Measurements from ENCODE around the gene SFXN2. TPM values are rescaled to one million over a fixed set of nuclear protein-coding genes. Genes with fewer than 3 reads are reported as not detected.

Gene SFXN2
- total RNA-seq, 6 experiments from 2014 or later = 7.1 to 29.7 (median 16.5) TPM

- ATAC-seq (no peak), DNase-seq (no peak)
- peaks cover 0 to 20% (median 0%) of the 10 kb centered on the region in 4 donors for H3K4me1 ChIP-seq
- no peak overlapping the region for H3K4me3 ChIP-seq
- TF ChIP-seq CTCF (IDR thresholded peaks at IDR 0.05) = no peak
- no peak for TF ChIP-seq POLR2A (IDR thresholded peaks at IDR 0.05)
- WGBS (ENCODE audit: insufficient coverage, low coverage, low lambda C conversion rate, missing lambda C conversion rate) = 95% methylated on average over 2 of the region's 4 CpGs
- H3K36me3 ChIP-seq = no peaks in the 10 kb centered on the region
- no peaks in the 10 kb centered on the region for H3K9me3 ChIP-seq
- H3K27ac ChIP-seq = no peak overlapping the region
- no peaks in the 10 kb centered on the region for H3K27me3 ChIP-seq
- intact Hi-C loops (cut with DNase I) = no loop called here
Measured at GRCh38 chr10:102679596-102679995, 34.8 kb upstream of the SFXN2 start.

- Histone ChIP-seq H3K9me3 (no peaks in the 10 kb centered on the region), H3K4me1 (peaks cover 0 to 5% (median 0%) of the 10 kb centered on the region in 4 donors), H3K27ac (no peak overlapping the region), H3K27me3 (no peaks in the 10 kb centered on the region), H3K36me3 (no peaks in the 10 kb centered on the region), H3K4me3 (no peak overlapping the region)
- no peak for ATAC-seq
- intact Hi-C loops (cut with DNase I) = no loop called here
- no peak for TF ChIP-seq POLR2A (IDR thresholded peaks at IDR 0.05)
- no peak for TF ChIP-seq CTCF (IDR thresholded peaks at IDR 0.05)
- DNase-seq = no peak
- 83% methylated on average over 3 of the region's 5 CpGs for WGBS (ENCODE audit: insufficient coverage, low coverage, low lambda C conversion rate, missing lambda C conversion rate)
Measured at GRCh38 chr10:102681696-102682095, 32.7 kb upstream of the SFXN2 start.

- 100% methylated on average over 4 of the region's 7 CpGs for whole genome bisulfite sequencing (ENCODE audit: insufficient coverage, low coverage, low lambda C conversion rate, missing lambda C conversion rate)
- intact Hi-C loops (cut with DNase I) = no loop called here
- H3K9me3 ChIP-seq = no peaks in the 10 kb centered on the region
- no peaks in the 10 kb centered on the region for H3K4me1 ChIP-seq
- TF ChIP-seq POLR2A (IDR thresholded peaks at IDR 0.05) (no peak), CTCF (IDR thresholded peaks at IDR 0.05) (no peak)
- no peak overlapping the region for H3K4me3 ChIP-seq
- no peak for ATAC-seq
- no peak for DNase-seq
- no peaks in the 10 kb centered on the region for H3K27me3 ChIP-seq
- H3K36me3 ChIP-seq = no peaks in the 10 kb centered on the region
- H3K27ac ChIP-seq = no peak overlapping the region
Measured at GRCh38 chr10:102682416-102682815, 32.0 kb upstream of the SFXN2 start.

GRCh38 chr10:102682981-102683380, 31.5 kb upstream of the SFXN2 start:
- no peak for ATAC-seq
- Histone ChIP-seq H3K27me3 (no peaks in the 10 kb centered on the region), H3K4me1 (no peaks in the 10 kb centered on the region), H3K9me3 (no peaks in the 10 kb centered on the region), H3K4me3 (no peak overlapping the region), H3K36me3 (no peaks in the 10 kb centered on the region), H3K27ac (no peak overlapping the region)
- TF ChIP-seq POLR2A (IDR thresholded peaks at IDR 0.05) (no peak), CTCF (IDR thresholded peaks at IDR 0.05) (no peak)
- no peak for DNase-seq
- intact Hi-C loops (cut with DNase I) = no loop called here
- WGBS (ENCODE audit: insufficient coverage, low coverage, low lambda C conversion rate, missing lambda C conversion rate) = 78% methylated on average over 4 of the region's 4 CpGs

GRCh38 chr10:102683736-102684135, 30.7 kb upstream of the SFXN2 start:
- H3K36me3 ChIP-seq = no peaks in the 10 kb centered on the region
- no peak for ATAC-seq
- intact Hi-C loops (cut with DNase I) = no loop called here
- TF ChIP-seq POLR2A (IDR thresholded peaks at IDR 0.05) (no peak), CTCF (IDR thresholded peaks at IDR 0.05) (no peak)
- H3K9me3 ChIP-seq = no peaks in the 10 kb centered on the region
- H3K27ac ChIP-seq = no peak overlapping the region
- no peaks in the 10 kb centered on the region for H3K27me3 ChIP-seq
- no peaks in the 10 kb centered on the region for H3K4me1 ChIP-seq
- no peak for DNase-seq
- no peak overlapping the region for H3K4me3 ChIP-seq
- WGBS (ENCODE audit: insufficient coverage, low coverage, low lambda C conversion rate, missing lambda C conversion rate) = 94% methylated on average over 5 of the region's 5 CpGs

All from right lobe of liver (tissue), 6 donors.